Stimulated activated CD4-positive, alpha-beta T cell treated with anti-CD3 and anti-CD28 coated beads, Interleukin-2, amount 100 ng/mL, for 4 hours (primary cell): Measurements from ENCODE around the gene ELMO1.
"Not testable (repeated sequence)": the region's sequence is repeated elsewhere in the genome, so short reads cannot be mapped to it uniquely, and the experiment has no call there.

ENCODE experiments used
- DNase-seq: peaks from one replicate; pipeline ENCODE4 v3.0.0-alpha.2; 2020; ENCODE audit warnings: low read depth

The ELMO1 gene

GRCh38 chr7:37013771-37014170 is 434.9 kb downstream of the ELMO1 start:
- no peak for DNase-seq

GRCh38 chr7:37011151-37011890 is 437.3 kb downstream of the ELMO1 start:
- no peak for DNase-seq

GRCh38 chr7:37009125-37009675 is 439.5 kb downstream of the ELMO1 start:
- no peak for DNase-seq

- DNase-seq: no peak
Measured at GRCh38 chr7:37007691-37008090, 441.0 kb downstream of the ELMO1 start.

GRCh38 chr7:37007268-37007667 is 441.4 kb downstream of the ELMO1 start:
- DNase-seq: no peak

GRCh38 chr7:37006764-37007163 is 441.9 kb downstream of the ELMO1 start:
- DNase-seq: no peak

- no peak for DNase-seq
Measured at GRCh38 chr7:37000511-37000910, 448.2 kb downstream of the ELMO1 start.

GRCh38 chr7:36999626-37000485 is 448.8 kb downstream of the ELMO1 start:
- no peak for DNase-seq

- no peak for DNase-seq
Measured at GRCh38 chr7:36995776-36996175, 452.9 kb downstream of the ELMO1 start.

GRCh38 chr7:36994456-36995112 is 454.1 kb downstream of the ELMO1 start:
- no peak for DNase-seq

GRCh38 chr7:36986948-36987724 is 461.5 kb downstream of the ELMO1 start:
- peak; percentile 43 for DNase-seq

GRCh38 chr7:36986511-36986933 is 462.1 kb downstream of the ELMO1 start:
- no peak for DNase-seq

- no peak for DNase-seq
Measured at GRCh38 chr7:36985866-36986400, 462.7 kb downstream of the ELMO1 start.

- DNase-seq: no peak
Measured at GRCh38 chr7:36985316-36985715, 463.3 kb downstream of the ELMO1 start.

- DNase-seq: no peak
Measured at GRCh38 chr7:36984710-36985312, 463.9 kb downstream of the ELMO1 start.

GRCh38 chr7:36984041-36984521 is 464.6 kb downstream of the ELMO1 start:
- no peak for DNase-seq

GRCh38 chr7:36982766-36983165 is 465.9 kb downstream of the ELMO1 start:
- DNase-seq: no peak

- no peak for DNase-seq
Measured at GRCh38 chr7:36979810-36980248, 468.8 kb downstream of the ELMO1 start.

- no peak for DNase-seq
Measured at GRCh38 chr7:36978461-36978860, 470.2 kb downstream of the ELMO1 start.

GRCh38 chr7:36977878-36978277 is 470.8 kb downstream of the ELMO1 start:
- DNase-seq: no peak

GRCh38 chr7:36973534-36973933 is 475.1 kb downstream of the ELMO1 start:
- not testable (repeated sequence) for DNase-seq
